Measurements from ENCODE around the gene CABLES1. TPM values are rescaled to one million over a fixed set of nuclear protein-coding genes. Genes with fewer than 3 reads are reported as not detected.
A peak's percentile ranks its signal among the peaks of the same experiment; 100 is the strongest.

The CABLES1 gene
- total RNA-seq, 4 donors from 2014 or later = 1.5 to 11.9 (median 6.1) TPM

DNA sequence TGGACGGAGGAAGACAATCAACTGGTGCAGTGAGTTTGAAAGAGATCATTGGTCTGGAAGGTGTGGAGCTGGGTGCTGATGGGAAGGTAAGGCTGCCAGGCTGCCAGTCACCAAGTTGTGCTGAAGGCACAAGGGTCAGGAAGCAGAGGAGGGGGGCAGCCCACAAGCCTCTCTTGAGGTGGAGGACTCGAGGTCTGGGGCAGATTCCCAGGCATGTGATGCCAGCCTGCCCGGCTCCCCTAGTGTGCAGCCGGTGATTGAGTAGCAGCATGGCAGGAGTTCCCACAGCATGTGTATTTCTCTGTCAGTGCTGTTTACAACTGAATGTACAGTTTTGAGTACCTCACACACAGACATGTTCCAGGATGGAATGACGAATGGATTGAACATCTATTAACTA lies 99.3 kb downstream of the CABLES1 start:
- Histone ChIP-seq H3K27ac (no peak overlapping the region), H3K4me1 (peaks cover 9 to 28% (median 12%) of the 10 kb centered on the region in 4 donors), H3K4me3 (no peak overlapping the region), H3K9me3 (no peaks in the 10 kb centered on the region), H3K36me3 (no peaks in the 10 kb centered on the region), H3K27me3 (no peaks in the 10 kb centered on the region)
- 83% methylated on average over 5 of the region's 5 CpGs; no CpG with 5 or more reads in 1 of the 2 donors for WGBS, 2 donors (ENCODE audit: low coverage in 1 of 2)
- DNase-seq = no peak
- TF ChIP-seq, protein P1, sequence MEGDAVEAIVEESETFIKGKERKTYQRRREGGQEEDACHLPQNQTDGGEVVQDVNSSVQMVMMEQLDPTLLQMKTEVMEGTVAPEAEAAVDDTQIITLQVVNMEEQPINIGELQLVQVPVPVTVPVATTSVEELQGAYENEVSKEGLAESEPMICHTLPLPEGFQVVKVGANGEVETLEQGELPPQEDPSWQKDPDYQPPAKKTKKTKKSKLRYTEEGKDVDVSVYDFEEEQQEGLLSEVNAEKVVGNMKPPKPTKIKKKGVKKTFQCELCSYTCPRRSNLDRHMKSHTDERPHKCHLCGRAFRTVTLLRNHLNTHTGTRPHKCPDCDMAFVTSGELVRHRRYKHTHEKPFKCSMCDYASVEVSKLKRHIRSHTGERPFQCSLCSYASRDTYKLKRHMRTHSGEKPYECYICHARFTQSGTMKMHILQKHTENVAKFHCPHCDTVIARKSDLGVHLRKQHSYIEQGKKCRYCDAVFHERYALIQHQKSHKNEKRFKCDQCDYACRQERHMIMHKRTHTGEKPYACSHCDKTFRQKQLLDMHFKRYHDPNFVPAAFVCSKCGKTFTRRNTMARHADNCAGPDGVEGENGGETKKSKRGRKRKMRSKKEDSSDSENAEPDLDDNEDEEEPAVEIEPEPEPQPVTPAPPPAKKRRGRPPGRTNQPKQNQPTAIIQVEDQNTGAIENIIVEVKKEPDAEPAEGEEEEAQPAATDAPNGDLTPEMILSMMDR (IDR thresholded peaks at IDR 0.05) = no peak
- TF ChIP-seq POLR2A (IDR thresholded peaks at IDR 0.05) = no peak
- TF ChIP-seq EP300 (IDR thresholded peaks at IDR 0.05; ENCODE audit: low read depth) = no peak
- no peak for TF ChIP-seq POLR2AphosphoS5 (IDR thresholded peaks at IDR 0.05)
- in situ Hi-C loops (cut with MboI; ENCODE audit: low pct_ligation_motif_present in 1 of 4, low pct_unique_long_range_greater_than_20kb in 1 of 4, low sequenced_read_pairs in 3 of 4) = no loop called here
- intact Hi-C loops (cut with DNase I; ENCODE audit: low total_unique reads) = no loop called here

DNA sequence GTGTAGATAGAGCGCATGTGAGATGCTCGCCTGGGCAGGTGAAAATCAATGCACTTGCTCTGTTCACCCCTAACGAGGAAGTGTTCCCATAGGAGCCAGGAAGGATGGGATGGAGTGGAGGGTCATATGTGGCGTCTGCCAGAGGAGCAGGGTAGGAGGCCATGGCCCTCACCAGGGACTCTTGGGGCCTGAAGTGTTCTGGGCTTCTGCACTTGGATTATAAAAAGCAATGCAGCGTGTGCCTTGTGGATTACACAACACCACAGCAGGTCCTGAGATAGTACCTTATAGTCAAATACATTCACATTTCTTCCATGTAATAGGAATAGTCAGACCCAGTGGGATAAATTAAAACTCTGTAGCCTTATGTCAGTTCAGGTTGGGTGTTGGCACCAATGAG lies 100.1 kb downstream of the CABLES1 start:
- no peaks in the 10 kb centered on the region for H3K27me3 ChIP-seq
- in situ Hi-C loops (cut with MboI; ENCODE audit: low pct_ligation_motif_present in 1 of 4, low pct_unique_long_range_greater_than_20kb in 1 of 4, low sequenced_read_pairs in 3 of 4) = no loop called here
- TF ChIP-seq POLR2A (IDR thresholded peaks at IDR 0.05) = no peak
- no peak for TF ChIP-seq POLR2AphosphoS5 (IDR thresholded peaks at IDR 0.05)
- TF ChIP-seq, protein P1 (IDR thresholded peaks at IDR 0.05) = no peak
- no peak for TF ChIP-seq EP300 (IDR thresholded peaks at IDR 0.05; ENCODE audit: low read depth)
- peaks cover 9 to 25% (median 12%) of the 10 kb centered on the region in 4 donors for H3K4me1 ChIP-seq
- no peak overlapping the region for H3K27ac ChIP-seq
- intact Hi-C loops (cut with DNase I; ENCODE audit: low total_unique reads) = no loop called here
- no peaks in the 10 kb centered on the region for H3K9me3 ChIP-seq
- H3K36me3 ChIP-seq = no peaks in the 10 kb centered on the region
- 80 to 91% methylated on average over 1 to 5 of the region's 5 CpGs for WGBS, 2 donors (ENCODE audit: low coverage in 1 of 2)
- no peak overlapping the region for H3K4me3 ChIP-seq
- no peak for DNase-seq

DNA sequence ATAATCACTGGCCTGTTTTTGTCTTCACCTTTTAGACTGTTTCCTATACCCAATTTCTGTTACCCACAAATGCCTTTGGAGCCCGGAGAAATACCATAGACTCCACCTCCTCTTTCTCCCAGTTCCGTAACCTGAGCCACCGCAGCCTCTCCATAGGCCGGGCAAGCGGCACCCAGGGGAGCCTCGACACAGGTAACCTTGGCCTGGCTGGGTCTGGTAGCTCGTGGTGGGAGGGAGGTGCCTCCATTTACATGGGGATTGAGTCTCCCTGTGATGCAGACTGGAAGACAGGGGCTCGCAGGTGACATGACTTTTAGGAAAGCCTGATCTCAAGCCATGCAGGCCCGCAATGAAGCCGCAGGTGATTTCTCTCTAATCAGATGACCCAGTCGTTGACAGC lies 100.6 kb downstream of the CABLES1 start:
- 90% methylated on average over 11 of the region's 11 CpGs; no CpG with 5 or more reads in 1 of the 2 donors for WGBS, 2 donors (ENCODE audit: low coverage in 1 of 2)
- H3K9me3 ChIP-seq = no peaks in the 10 kb centered on the region
- in situ Hi-C loops (cut with MboI; ENCODE audit: low pct_ligation_motif_present in 1 of 4, low pct_unique_long_range_greater_than_20kb in 1 of 4, low sequenced_read_pairs in 3 of 4) = no loop called here
- intact Hi-C loops (cut with DNase I; ENCODE audit: low total_unique reads) = no loop called here
- H3K4me3 ChIP-seq = no peak overlapping the region
- no peak for TF ChIP-seq POLR2A (IDR thresholded peaks at IDR 0.05)
- no peak for TF ChIP-seq POLR2AphosphoS5 (IDR thresholded peaks at IDR 0.05)
- no peak for TF ChIP-seq EP300 (IDR thresholded peaks at IDR 0.05; ENCODE audit: low read depth)
- TF ChIP-seq, protein P1 (IDR thresholded peaks at IDR 0.05) = no peak
- H3K4me1 ChIP-seq = peaks cover 9 to 22% (median 12%) of the 10 kb centered on the region in 4 donors
- no peaks in the 10 kb centered on the region for H3K36me3 ChIP-seq
- DNase-seq = no peak
- no peaks in the 10 kb centered on the region for H3K27me3 ChIP-seq
- H3K27ac ChIP-seq = no peak overlapping the region

DNA sequence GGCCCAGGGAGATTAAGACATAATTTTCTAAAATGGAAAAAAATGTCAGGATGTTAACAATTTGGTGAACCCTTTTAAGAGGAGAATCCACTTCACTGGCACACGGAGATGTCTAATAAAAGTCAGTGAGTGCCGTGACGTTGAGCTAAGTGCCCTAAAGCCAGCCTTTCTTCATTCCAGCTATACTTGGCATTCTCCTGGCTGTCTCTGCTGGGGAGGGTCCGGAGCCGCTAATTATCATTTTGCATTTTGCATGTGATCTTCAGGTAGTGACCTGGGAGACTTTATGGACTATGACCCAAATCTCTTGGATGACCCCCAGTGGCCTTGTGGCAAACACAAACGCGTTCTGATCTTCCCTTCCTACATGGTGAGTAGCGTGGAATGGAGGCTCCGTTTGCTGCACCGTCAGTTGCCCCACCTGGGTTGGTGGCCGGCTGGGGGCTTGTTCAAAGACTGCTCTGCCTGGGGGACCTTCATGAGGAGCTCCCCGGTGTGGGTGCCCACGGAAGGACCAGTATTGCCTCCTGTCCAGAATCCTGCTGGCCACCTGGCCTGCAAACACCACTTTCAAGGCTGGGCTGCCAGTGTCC lies 101.7 kb downstream of the CABLES1 start:
- no peak overlapping the region for H3K4me3 ChIP-seq
- TF ChIP-seq EP300 (IDR thresholded peaks at IDR 0.05; ENCODE audit: low read depth) = no peak
- no peak for TF ChIP-seq POLR2A (IDR thresholded peaks at IDR 0.05)
- TF ChIP-seq, protein P1 (IDR thresholded peaks at IDR 0.05) = no peak
- TF ChIP-seq POLR2AphosphoS5 (IDR thresholded peaks at IDR 0.05) = no peak
- no peaks in the 10 kb centered on the region for H3K9me3 ChIP-seq
- H3K4me1 ChIP-seq = peaks cover 9 to 19% (median 12%) of the 10 kb centered on the region in 4 donors
- DNase-seq = no peak
- H3K27ac ChIP-seq = peak overlapping the region; percentile 77 to 81 (median 78)
- in situ Hi-C loops (cut with MboI; ENCODE audit: low pct_ligation_motif_present in 1 of 4, low pct_unique_long_range_greater_than_20kb in 1 of 4, low sequenced_read_pairs in 3 of 4) (no loop called here), intact Hi-C loops (cut with DNase I; ENCODE audit: low total_unique reads) (no loop called here)
- H3K36me3 ChIP-seq = no peaks in the 10 kb centered on the region
- WGBS, 2 donors (ENCODE audit: low coverage in 1 of 2) = 85 to 88% methylated on average over 3 to 13 of the region's 13 CpGs
- H3K27me3 ChIP-seq = no peaks in the 10 kb centered on the region

Measured in transverse colon (tissue), 4 donors.